HepG2 (cell line): Measurements from ENCODE around the gene MGST2. TPM values are rescaled to one million over a fixed set of nuclear protein-coding genes. Genes with fewer than 3 reads are reported as not detected.

Experiments
- CREBL2 ChIP-seq: sonication (generic); formaldehyde crosslinking; IDR thresholded peaks from 2 replicates; pipeline ENCODE4 v1.8.1; 2023; ENCODE audit warnings: missing genetic modification reagents, mild to moderate bottlenecking, borderline replicate concordance
- GABPA ChIP-seq, 2 experiments: IDR thresholded peaks; 2 replicates each; pipeline ENCODE4 v1.6.1; 2011 to 2016; ENCODE audit warnings: low read depth in 2 of 2, low read length in 1 of 2, missing biosample characterization in 1 of 2, missing genetic modification characterization in 1 of 2
- IKZF4 ChIP-seq: sonication (generic); formaldehyde crosslinking; IDR thresholded peaks from 2 replicates; pipeline ENCODE4 v1.5.1; 2020; ENCODE audit warnings: borderline replicate concordance, mild to moderate bottlenecking, low read depth, missing genetic modification reagents; ENCODE audit errors: not compliant biosample characterization
- SIX4 ChIP-seq: sonication (generic); formaldehyde crosslinking; IDR thresholded peaks from 2 replicates; pipeline ENCODE4 v1.4.0; 2020; ENCODE audit warnings: missing genetic modification reagents
- SP5 ChIP-seq: IDR thresholded peaks from 2 replicates; pipeline ENCODE4 v1.6.1; 2016; ENCODE audit warnings: low read depth, borderline replicate concordance
- TBX3 ChIP-seq: fragments of 450-650 bp; IDR thresholded peaks from 2 replicates; pipeline ENCODE4 v1.6.1; 2017; ENCODE audit warnings: antibody characterized with exemption, mild to moderate bottlenecking, inconsistent platforms, borderline replicate concordance
- ZFY ChIP-seq: sonication (generic); formaldehyde crosslinking; IDR thresholded peaks from 2 replicates; pipeline ENCODE4 v1.4.0; 2020; ENCODE audit warnings: missing genetic modification reagents
- ZFYVE20 ChIP-seq: sonication (generic); formaldehyde crosslinking; IDR thresholded peaks from 2 replicates; pipeline ENCODE4 v1.8.0; 2023; ENCODE audit warnings: low read depth, mild to moderate bottlenecking, moderate library complexity, missing genetic modification reagents, borderline replicate concordance
- ZNF10 ChIP-seq: sonication (generic); formaldehyde crosslinking; IDR thresholded peaks from 2 replicates; pipeline ENCODE4 v1.4.0; 2020; ENCODE audit warnings: mild to moderate bottlenecking, low read depth, missing genetic modification reagents, borderline replicate concordance
- ZNF230 ChIP-seq: sonication (generic); formaldehyde crosslinking; IDR thresholded peaks from 2 replicates; pipeline ENCODE4 v1.4.0; 2020; ENCODE audit warnings: mild to moderate bottlenecking, missing genetic modification reagents
- ZNF276 ChIP-seq: sonication (generic); formaldehyde crosslinking; IDR thresholded peaks from 2 replicates; pipeline ENCODE4 v1.4.0; 2020; ENCODE audit warnings: mild to moderate bottlenecking, low read depth, missing genetic modification reagents
- ZNF546 ChIP-seq: sonication (generic); formaldehyde crosslinking; conservative IDR thresholded peaks from 2 replicates; pipeline ENCODE4 v1.8.1; 2023; ENCODE audit warnings: mild to moderate bottlenecking, missing genetic modification reagents
- ZNF609 ChIP-seq: sonication (generic); formaldehyde crosslinking; IDR thresholded peaks from 2 replicates; pipeline ENCODE4 v1.4.0; 2020; ENCODE audit warnings: mild to moderate bottlenecking, missing genetic modification reagents, borderline replicate concordance
- ZNF687 ChIP-seq: sonication (generic); formaldehyde crosslinking; IDR thresholded peaks from 2 replicates; pipeline ENCODE4 v1.5.1; 2020; ENCODE audit warnings: mild to moderate bottlenecking, missing genetic modification reagents, moderate library complexity
- ZNF792 ChIP-seq: IDR thresholded peaks from 2 replicates; pipeline ENCODE4 v1.6.1; 2016
- polyA plus RNA-seq, 8 experiments: library from polyadenylated mRNA; depleted of rRNA in 3 of 8; stranded (reverse) in 7 of 8; unstranded in 1 of 8; fragments of >200 nt; fragmentation: Illumina TruSeq in 4 of 8; extraction: Trizol in 4 of 8; gene quantifications; 2 replicates each; pipeline versions ENCODE4 v1.2.1 to v1.2.3, GENCODE V29; 2011 to 2016; ENCODE audit warnings: low read depth in 4 of 8, missing spikeins in 1 of 8, mixed read lengths in 1 of 8; ENCODE audit not compliant: insufficient read depth in 1 of 8
- total RNA-seq, 5 experiments: library from RNA; depleted of rRNA; stranded (reverse); fragments of >200 nt; fragmentation: Illumina TruSeq; extraction: Trizol; gene quantifications; 2 replicates each; pipeline ENCODE4 v1.2.3, GENCODE V29; 2016; ENCODE audit warnings: low read depth in 1 of 5

MGST2 gene
- total and polyA plus RNA-seq, 2 of the 13 experiments (the other 11 are each of a cell fraction or from before 2014, with no cell fraction given), result 205 to 416 TPM

- TF ChIP-seq SIX4 (0 out of 2 replicates have a peak, but pooled peaks have one; percentile 21), IKZF4 (peak; percentile 63), ZNF276 (CRISPR knock-in tag) (peak; percentile 56; the same call in 1 of the 2 replicates), GABPA (IDR thresholded peaks at IDR 0.05; ENCODE audit: low read depth, low read length) (no peak), GABPA (CRISPR knock-in tag; IDR thresholded peaks at IDR 0.05; ENCODE audit: low read depth) (peak; percentile 81), ZNF230 (CRISPR knock-in tag) (peak; percentile 83; the same call in 1 of the 2 replicates), ZNF546 (CRISPR knock-in tag) (peak; percentile 65; the same call in 1 of the 2 replicates), SP5 (CRISPR knock-in tag) (0 out of 2 replicates have a peak, but pooled peaks have one; percentile 34), ZFYVE20 (CRISPR knock-in tag) (no peak), ZNF10 (CRISPR knock-in tag) (no peak), ZNF687 (CRISPR knock-in tag) (peak; percentile 96), ZFY (peak; percentile 50), ZNF609 (CRISPR knock-in tag) (peak; percentile 93), TBX3 (no peak), ZNF792 (CRISPR knock-in tag) (0 out of 2 replicates have a peak, but pooled peaks have one; percentile 19), CREBL2 (CRISPR knock-in tag) (0 out of 2 replicates have a peak, but pooled peaks have one; percentile 27)
These were observed at the start of gene MGST2 (continued) for GRCh38 chr4:139665690-139666529.
